NCI-H187 (cell line): ENCODE measurements around the gene DACT1.
"Not testable (repeated sequence)": the region's sequence is repeated elsewhere in the genome, so short reads cannot be mapped to it uniquely, and the experiment has no call there.

Experiments
- DNase-seq, 2 experiments: peaks; one replicate each; lab custom pipeline; 2025; lab: John Stamatoyannopoulos, UW

DACT1 gene, protein sequence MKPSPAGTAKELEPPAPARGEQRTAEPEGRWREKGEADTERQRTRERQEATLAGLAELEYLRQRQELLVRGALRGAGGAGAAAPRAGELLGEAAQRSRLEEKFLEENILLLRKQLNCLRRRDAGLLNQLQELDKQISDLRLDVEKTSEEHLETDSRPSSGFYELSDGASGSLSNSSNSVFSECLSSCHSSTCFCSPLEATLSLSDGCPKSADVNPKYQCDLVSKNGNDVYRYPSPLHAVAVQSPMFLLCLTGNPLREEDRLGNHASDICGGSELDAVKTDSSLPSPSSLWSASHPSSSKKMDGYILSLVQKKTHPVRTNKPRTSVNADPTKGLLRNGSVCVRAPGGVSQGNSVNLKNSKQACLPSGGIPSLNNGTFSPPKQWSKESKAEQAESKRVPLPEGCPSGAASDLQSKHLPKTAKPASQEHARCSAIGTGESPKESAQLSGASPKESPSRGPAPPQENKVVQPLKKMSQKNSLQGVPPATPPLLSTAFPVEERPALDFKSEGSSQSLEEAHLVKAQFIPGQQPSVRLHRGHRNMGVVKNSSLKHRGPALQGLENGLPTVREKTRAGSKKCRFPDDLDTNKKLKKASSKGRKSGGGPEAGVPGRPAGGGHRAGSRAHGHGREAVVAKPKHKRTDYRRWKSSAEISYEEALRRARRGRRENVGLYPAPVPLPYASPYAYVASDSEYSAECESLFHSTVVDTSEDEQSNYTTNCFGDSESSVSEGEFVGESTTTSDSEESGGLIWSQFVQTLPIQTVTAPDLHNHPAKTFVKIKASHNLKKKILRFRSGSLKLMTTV

GRCh38 chr14:58637391-58638230 lies at the start of gene DACT1:
DACT1 (plus strand) TSS chr14:58637962; CDS start chr14:58638203, 241 bp downstream.
- DNase-seq, result no peak

GRCh38 chr14:58588321-58588720 lies 49.4 kb upstream of the DACT1 start:
- DNase-seq, result not testable (repeated sequence)

DNA sequence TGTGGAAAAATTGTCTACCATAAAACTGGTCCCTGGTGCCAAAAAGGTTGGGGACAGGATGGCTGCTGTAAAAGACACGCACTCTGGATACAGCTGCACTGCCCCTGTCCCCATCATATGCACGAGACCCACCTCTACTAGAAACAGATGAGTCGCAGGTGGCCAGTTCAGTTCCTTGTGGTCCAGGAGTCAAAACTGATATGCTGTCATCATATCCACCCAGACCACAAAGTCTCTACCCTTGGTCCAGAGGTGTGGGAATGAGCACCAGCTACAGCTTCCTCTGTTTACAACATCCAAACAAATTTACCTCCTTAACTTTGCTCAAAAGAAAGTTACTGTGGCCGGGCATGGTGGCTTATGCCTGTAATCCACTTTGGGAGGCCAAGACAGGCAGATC lies 43.8 kb upstream of the DACT1 start:
- no peak for DNase-seq

DNA sequence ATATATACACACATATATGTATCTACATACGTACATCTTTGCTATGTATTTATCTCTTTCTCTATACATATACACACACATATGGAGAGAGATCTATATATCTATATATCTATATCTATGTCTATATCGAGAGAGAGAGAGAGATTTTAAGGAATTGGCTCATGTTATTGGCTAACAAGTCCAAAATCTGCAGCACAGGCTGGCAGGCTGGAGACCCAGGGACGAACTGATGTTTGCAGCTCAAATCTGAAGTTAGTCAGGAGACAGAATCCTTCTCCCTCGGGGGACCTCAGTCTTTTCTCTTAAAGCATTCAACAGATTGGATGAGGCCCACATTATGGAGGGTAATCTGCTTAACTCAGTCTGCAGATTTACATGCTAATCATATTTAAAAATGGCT lies 40.7 kb upstream of the DACT1 start:
- DNase-seq, result no peak

- no peak for DNase-seq
Observed at GRCh38 chr14:58598028-58598803, 39.5 kb upstream of the DACT1 start.

- DNase-seq, result no peak
Observed at GRCh38 chr14:58598804-58599525, 38.8 kb upstream of the DACT1 start.

DNA sequence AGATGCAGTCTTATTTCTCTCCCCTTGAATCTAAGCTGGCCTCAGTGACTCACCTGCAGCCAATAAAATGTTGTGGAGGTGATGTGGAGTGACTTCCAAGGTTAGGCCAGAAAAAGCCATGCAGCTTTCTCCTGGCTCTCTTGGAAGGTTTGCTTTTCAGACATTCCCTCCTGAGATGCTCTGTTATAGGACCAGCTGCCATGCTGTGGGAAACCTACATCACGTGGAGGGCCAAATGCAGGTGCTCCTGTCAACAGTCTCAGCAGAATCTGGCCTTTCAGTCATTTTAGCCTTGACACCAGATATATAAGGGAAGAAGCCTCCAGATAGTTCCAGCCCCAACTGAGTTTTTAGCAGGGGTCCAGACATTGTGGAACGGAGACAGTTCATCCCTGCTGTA lies 38.1 kb upstream of the DACT1 start:
- DNase-seq, result no peak

DNA sequence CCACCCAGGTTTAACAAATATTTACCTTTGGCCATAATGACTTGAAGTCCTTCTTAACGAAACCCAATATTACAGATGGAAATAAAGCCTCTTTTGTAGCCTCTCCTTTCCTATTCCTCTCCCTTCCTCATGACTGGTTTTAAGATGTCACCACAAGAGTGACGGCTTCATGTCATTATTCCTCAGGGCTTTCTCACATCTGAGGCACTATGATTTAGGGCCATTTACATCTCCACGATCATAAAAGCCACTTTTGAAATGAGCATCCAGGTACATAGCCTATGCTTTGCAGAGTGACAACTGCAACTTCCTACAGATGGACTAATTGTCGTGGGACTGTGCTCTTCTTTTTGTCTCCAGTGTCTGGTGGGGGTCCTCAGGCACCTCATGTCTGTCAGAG lies 32.3 kb upstream of the DACT1 start:
- DNase-seq, result no peak

DNA sequence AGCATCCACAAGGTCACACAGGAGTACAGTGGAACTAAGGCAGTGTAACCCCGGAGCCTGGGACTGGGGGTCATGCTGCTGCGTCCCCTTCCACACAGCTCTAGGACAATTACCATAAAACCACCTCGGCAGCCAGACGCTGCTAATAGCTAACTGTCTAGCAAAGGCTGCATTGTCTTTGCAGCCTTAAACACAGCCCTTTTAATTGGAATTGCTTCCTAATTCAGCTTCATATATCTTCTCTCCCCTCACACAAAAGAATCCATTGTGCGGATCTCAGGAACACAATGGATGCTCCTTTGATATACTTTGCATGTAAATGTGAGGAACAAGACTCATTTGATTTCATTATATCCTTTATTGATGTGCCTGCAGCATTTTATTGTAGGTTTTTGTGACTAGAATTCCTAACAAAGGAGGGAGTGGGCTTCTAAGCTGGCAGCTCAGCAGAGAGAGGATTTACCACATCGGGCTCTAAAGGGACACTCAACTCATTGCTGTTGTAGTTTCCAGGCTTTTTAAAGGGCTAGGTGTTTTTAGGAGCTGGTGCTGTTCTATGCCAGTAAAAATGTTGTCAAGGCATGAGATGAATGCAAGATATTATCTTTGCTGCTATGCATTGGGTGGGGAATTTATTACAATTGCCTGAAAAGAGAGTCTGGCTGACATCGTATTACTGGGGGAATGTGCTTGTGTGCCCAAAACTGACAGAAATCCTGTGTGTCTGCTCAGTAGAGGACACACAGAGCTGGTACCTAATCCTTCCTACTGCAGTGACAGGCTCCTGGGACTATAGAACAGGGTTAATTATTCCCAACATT lies 30.4 kb upstream of the DACT1 start:
- DNase-seq, result no peak

DNA sequence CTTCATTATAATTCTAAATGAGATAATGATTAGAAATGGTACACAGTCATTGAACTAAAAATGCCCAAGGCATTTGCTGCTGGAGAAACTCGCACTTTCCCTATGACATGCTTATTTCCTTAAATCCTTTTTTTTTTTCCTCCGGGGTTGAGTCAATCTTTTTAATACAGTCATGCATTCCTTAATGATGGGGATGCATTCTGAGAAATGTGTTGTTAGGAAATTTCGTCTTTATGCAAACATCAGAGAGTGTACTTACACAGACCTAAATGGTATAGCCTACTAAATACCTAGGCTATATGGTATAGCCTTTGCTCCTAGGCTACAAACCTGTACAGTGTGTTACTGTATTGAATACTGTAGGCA lies 29.8 kb upstream of the DACT1 start:
- no peak for DNase-seq

- no peak for DNase-seq
Observed at GRCh38 chr14:58617619-58618018, 20.1 kb upstream of the DACT1 start.

- no peak for DNase-seq
Observed at GRCh38 chr14:58620011-58620410, 17.8 kb upstream of the DACT1 start.

DNA sequence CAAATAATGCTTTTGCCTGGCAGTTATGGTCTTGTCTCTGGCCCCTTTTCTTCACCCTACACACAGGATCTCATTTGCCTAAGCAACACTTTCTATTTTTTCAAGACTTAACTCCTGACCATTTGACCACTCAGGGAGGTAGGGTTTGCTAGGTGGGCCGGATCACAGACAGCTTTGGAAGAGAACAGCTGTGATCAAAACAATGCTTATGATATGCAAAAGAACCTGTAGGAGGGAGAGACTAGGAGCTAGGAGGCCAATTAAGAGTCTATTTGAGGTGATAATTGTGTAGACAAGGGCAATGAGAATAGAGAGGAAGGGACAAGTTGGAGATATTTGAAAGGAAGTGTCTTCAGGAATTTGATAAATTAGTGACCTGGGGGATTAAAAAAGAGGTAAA lies 12.3 kb upstream of the DACT1 start:
- DNase-seq, result no peak

DNA sequence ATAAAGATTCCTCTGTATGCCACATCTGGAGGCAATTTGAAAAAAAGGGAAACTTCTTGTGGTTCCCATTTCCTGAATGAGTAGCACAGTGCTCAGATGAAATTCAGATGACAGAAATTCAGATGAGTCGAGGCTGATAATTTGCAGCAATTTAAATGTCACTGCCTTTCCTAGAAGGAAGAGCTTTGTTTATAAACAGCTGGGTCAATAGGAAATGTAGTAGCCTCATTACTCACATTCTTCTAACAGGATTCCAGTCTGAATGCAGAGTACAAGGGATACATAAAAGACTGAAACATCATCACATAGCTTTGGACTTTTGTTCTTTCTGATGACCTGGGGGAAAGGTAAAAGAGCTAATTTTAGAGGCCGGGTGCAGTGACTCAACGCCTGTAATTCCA lies 11.3 kb upstream of the DACT1 start:
- DNase-seq, result no peak

GRCh38 chr14:58628406-58628805 lies 9.4 kb upstream of the DACT1 start:
- no peak for DNase-seq

DNA sequence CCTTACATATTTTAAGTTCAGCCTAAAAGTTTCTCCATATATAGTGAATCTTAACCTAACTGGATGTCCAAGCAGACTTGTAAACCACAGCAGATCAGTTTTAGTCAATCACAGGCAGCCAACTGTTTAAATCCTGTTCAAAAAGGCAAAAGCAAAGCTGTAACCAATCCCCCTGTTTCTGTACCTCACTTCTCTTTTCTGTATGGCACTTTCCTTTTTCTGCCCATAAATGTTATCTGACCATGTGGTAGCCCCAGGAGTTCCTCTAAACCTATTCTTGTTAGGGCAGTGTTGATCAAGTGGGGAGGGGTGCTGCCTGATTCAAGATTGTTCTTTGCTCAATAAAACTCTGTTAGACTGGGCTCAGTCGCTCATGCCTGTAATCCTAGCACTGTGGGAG lies 8.5 kb upstream of the DACT1 start:
- no peak for DNase-seq

DNA sequence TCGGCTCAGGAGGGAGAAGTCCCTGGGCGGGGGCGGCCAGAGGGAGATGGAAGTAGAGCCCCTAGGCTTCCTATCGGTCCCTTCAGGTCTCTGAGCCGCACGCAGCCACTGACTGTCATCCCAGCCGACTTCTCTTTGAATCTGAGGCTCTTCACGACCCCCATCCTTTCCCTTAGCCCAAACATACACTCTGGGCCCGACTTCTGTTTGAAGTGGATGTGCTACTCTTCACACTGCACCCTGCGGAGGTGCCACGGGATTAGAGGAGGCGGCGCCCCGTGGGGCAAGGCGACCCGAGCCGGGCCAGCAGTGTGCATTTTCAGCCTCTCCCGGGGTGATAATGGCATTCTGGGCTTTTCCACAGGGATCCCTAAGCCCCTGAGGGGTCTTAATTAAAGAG lies 6.0 kb upstream of the DACT1 start:
- no peak for DNase-seq

DNA sequence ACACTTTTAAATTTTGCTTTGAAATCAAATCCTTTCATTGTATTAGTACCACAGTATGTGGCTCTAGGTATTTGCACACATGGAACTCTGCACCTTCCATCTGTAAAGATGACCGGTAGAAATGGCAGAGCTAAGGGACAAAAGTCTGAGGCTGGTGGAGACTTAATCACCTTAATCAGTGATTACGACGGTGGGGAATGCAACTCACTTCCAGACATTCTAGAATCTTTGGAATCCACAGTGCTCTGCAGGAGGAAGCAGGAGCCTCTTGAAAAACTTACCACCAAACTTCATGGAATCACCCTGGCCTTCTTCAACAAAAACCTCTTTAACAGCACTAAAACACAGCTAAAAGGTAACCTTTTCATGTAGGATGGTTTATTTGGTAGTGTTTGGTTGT lies 3.9 kb upstream of the DACT1 start:
- DNase-seq, result no peak

GRCh38 chr14:58634406-58635090 lies 3.2 kb upstream of the DACT1 start:
- no peak for DNase-seq
